GM12873 (cell line): Measurements from ENCODE around the gene CCDC3.

Experiments
- CTCF ChIP-seq: IDR thresholded peaks from 2 replicates; pipeline ENCODE4 v1.5.1; 2012; ENCODE audit warnings: low read depth, mild to moderate bottlenecking, moderate library complexity, low read length, control low read depth; ENCODE audit not compliant: insufficient read depth; ENCODE audit errors: missing control alignments

The CCDC3 gene

GRCh38 chr10:12978891-12979290 lies 22.6 kb downstream of the CCDC3 start:
- TF ChIP-seq CTCF, result no peak

- TF ChIP-seq CTCF, result no peak
Observed at GRCh38 chr10:12975906-12976305, 25.6 kb downstream of the CCDC3 start.

- peak; percentile 25 for TF ChIP-seq CTCF
Observed at GRCh38 chr10:12975266-12975665, 26.2 kb downstream of the CCDC3 start.

GRCh38 chr10:12974491-12975199 lies 26.9 kb downstream of the CCDC3 start:
- no peak for TF ChIP-seq CTCF

- no peak for TF ChIP-seq CTCF
Observed at GRCh38 chr10:12974078-12974477, 27.4 kb downstream of the CCDC3 start.

GRCh38 chr10:12973149-12973718 lies 28.3 kb downstream of the CCDC3 start:
- no peak for TF ChIP-seq CTCF

- TF ChIP-seq CTCF, result no peak
Observed at GRCh38 chr10:12972146-12972545, 29.4 kb downstream of the CCDC3 start.
